ENCODE data around the gene AFF2.

AFF2 gene

GRCh38 chrX:148600131-148600530 lies 99.7 kb downstream of the AFF2 start:
- no peak for DNase-seq (ENCODE audit: extremely low spot score)
- TF ChIP-seq TARDBP (IDR thresholded peaks at IDR 0.05) (no peak), HDGF (IDR thresholded peaks at IDR 0.05; ENCODE audit: borderline replicate concordance) (no peak), LEF1 (IDR thresholded peaks at IDR 0.05; ENCODE audit: borderline replicate concordance) (no peak), CTBP1 (IDR thresholded peaks at IDR 0.05; ENCODE audit: borderline replicate concordance) (no peak), PKNOX1 (IDR thresholded peaks at IDR 0.05) (no peak), ELF4 (IDR thresholded peaks at IDR 0.05) (no peak), FOXM1 (IDR thresholded peaks at IDR 0.05; ENCODE audit: borderline replicate concordance) (no peak), FOXA1 (IDR thresholded peaks at IDR 0.05) (no peak), FOXK2 (IDR thresholded peaks at IDR 0.05) (no peak), SUZ12 (IDR thresholded peaks at IDR 0.05) (no peak), ZNF384 (IDR thresholded peaks at IDR 0.05) (no peak), L3MBTL2 (conservative IDR thresholded peaks at IDR 0.05) (no peak), NFRKB (IDR thresholded peaks at IDR 0.05) (no peak), ARNT (IDR thresholded peaks at IDR 0.05) (no peak), SP1 (IDR thresholded peaks at IDR 0.05) (no peak), BHLHE40 (IDR thresholded peaks at IDR 0.05; ENCODE audit: borderline replicate concordance) (no peak)
- POLR2A ChIA-PET, result no interaction called here
- CTCF ChIA-PET, result no interaction called here

- ChIA-PET CTCF (no interaction called here), POLR2A (no interaction called here)
- DNase-seq (ENCODE audit: extremely low spot score), result no peak
- TF ChIP-seq FOXA1 (IDR thresholded peaks at IDR 0.05), result no peak
- TF ChIP-seq BHLHE40 (IDR thresholded peaks at IDR 0.05; ENCODE audit: borderline replicate concordance), result no peak
- no peak for TF ChIP-seq L3MBTL2 (conservative IDR thresholded peaks at IDR 0.05)
- TF ChIP-seq SUZ12 (IDR thresholded peaks at IDR 0.05), result no peak
- no peak for TF ChIP-seq CTBP1 (IDR thresholded peaks at IDR 0.05; ENCODE audit: borderline replicate concordance)
Measured at GRCh38 chrX:148600581-148600980, 100.2 kb downstream of the AFF2 start.

GRCh38 chrX:148601034-148601433 lies 100.6 kb downstream of the AFF2 start:
- TF ChIP-seq ELF4 (IDR thresholded peaks at IDR 0.05) (no peak), ZNF384 (IDR thresholded peaks at IDR 0.05) (no peak), ARNT (IDR thresholded peaks at IDR 0.05) (no peak), CTBP1 (IDR thresholded peaks at IDR 0.05; ENCODE audit: borderline replicate concordance) (no peak), NFRKB (IDR thresholded peaks at IDR 0.05) (no peak), BHLHE40 (IDR thresholded peaks at IDR 0.05; ENCODE audit: borderline replicate concordance) (no peak), HDGF (IDR thresholded peaks at IDR 0.05; ENCODE audit: borderline replicate concordance) (no peak), SUZ12 (IDR thresholded peaks at IDR 0.05) (no peak), PKNOX1 (IDR thresholded peaks at IDR 0.05) (no peak)
- ChIA-PET CTCF (no interaction called here), POLR2A (no interaction called here)
- DNase-seq (ENCODE audit: extremely low spot score), result no peak

- POLR2A ChIA-PET, result no interaction called here
- no peak for DNase-seq (ENCODE audit: extremely low spot score)
- TF ChIP-seq ARNT (IDR thresholded peaks at IDR 0.05) (no peak), SP1 (IDR thresholded peaks at IDR 0.05) (no peak), PKNOX1 (IDR thresholded peaks at IDR 0.05) (no peak), L3MBTL2 (conservative IDR thresholded peaks at IDR 0.05) (no peak), NFRKB (IDR thresholded peaks at IDR 0.05) (no peak), ELF4 (IDR thresholded peaks at IDR 0.05) (no peak), ZNF384 (IDR thresholded peaks at IDR 0.05) (no peak), CTBP1 (IDR thresholded peaks at IDR 0.05; ENCODE audit: borderline replicate concordance) (no peak), FOXK2 (IDR thresholded peaks at IDR 0.05) (no peak), LEF1 (IDR thresholded peaks at IDR 0.05; ENCODE audit: borderline replicate concordance) (no peak), HDGF (IDR thresholded peaks at IDR 0.05; ENCODE audit: borderline replicate concordance) (no peak), FOXM1 (IDR thresholded peaks at IDR 0.05; ENCODE audit: borderline replicate concordance) (no peak), FOXA1 (IDR thresholded peaks at IDR 0.05) (no peak), BHLHE40 (IDR thresholded peaks at IDR 0.05; ENCODE audit: borderline replicate concordance) (no peak), SUZ12 (IDR thresholded peaks at IDR 0.05) (no peak), TARDBP (IDR thresholded peaks at IDR 0.05) (no peak)
- CTCF ChIA-PET, result interaction anchor here (0.5 kb wide), 1 partner anchor 493 kb away, joined by 4 read pairs; no protein-coding TSS in a partner anchor
Measured at GRCh38 chrX:148609515-148610327, 109.3 kb downstream of the AFF2 start.

GRCh38 chrX:148610328-148610698 lies 109.9 kb downstream of the AFF2 start:
- no peak for DNase-seq (ENCODE audit: extremely low spot score)
- POLR2A ChIA-PET, result no interaction called here
- CTCF ChIA-PET, result no interaction called here

More at GRCh38 chrX:148610328-148610698, 109.9 kb downstream of the AFF2 start:
- TF ChIP-seq SUZ12 (IDR thresholded peaks at IDR 0.05), result no peak
- no peak for TF ChIP-seq PKNOX1 (IDR thresholded peaks at IDR 0.05)
- TF ChIP-seq FOXA1 (IDR thresholded peaks at IDR 0.05), result no peak
- TF ChIP-seq CTBP1 (IDR thresholded peaks at IDR 0.05; ENCODE audit: borderline replicate concordance), result no peak
- no peak for TF ChIP-seq ZNF384 (IDR thresholded peaks at IDR 0.05)
- TF ChIP-seq ARNT (IDR thresholded peaks at IDR 0.05), result no peak
- no peak for TF ChIP-seq FOXK2 (IDR thresholded peaks at IDR 0.05)
- TF ChIP-seq L3MBTL2 (conservative IDR thresholded peaks at IDR 0.05), result no peak
- no peak for TF ChIP-seq HDGF (IDR thresholded peaks at IDR 0.05; ENCODE audit: borderline replicate concordance)
- no peak for TF ChIP-seq BHLHE40 (IDR thresholded peaks at IDR 0.05; ENCODE audit: borderline replicate concordance)
- TF ChIP-seq LEF1 (IDR thresholded peaks at IDR 0.05; ENCODE audit: borderline replicate concordance), result no peak
